Measurements from ENCODE around the gene ORC6. TPM values are rescaled to one million over a fixed set of nuclear protein-coding genes. Genes with fewer than 3 reads are reported as not detected.

ORC6 gene
- total RNA-seq, 2 donors from 2014 or later: 4.9 TPM; not detected in 1

DNA sequence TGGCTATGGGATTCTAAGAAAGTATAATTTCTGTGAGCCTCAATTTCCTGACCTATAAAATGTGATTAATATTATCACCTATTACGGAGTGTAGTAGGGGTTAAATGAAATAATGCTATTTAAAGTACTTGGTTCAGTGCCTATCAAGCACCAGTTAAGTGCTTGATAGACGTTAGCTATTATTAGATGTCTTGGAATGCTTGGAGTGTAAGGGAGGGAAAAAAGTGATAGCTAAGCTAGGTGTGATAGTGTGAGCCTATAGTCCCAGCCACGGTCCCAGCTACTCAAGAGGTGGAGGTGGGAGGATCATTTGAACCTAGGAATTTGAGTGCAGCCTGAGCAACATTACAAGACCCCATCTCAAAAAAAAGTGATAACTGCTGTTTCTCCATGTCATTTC, 7.5 kb downstream of the ORC6 start:
- Histone ChIP-seq H3K36me3 (replicated peaks in 1 of 2; ENCODE audit: insufficient read depth in 1 of 2, low read depth in 2 of 2) (no peaks in the 10 kb centered on the region), H3K27me3 (no peaks in the 10 kb centered on the region), H3K4me3 (no peak overlapping the region), H3K27ac (no peak overlapping the region), H3K9me3 (no peaks in the 10 kb centered on the region), H3K4me1 (no peaks in the 10 kb centered on the region)
- DNase-seq (no peak), ATAC-seq (no peak)
- 33 to 52% methylated on average over 3 of the region's 3 CpGs for WGBS, 2 donors
- intact Hi-C loops (cut with DNase I): no loop called here
- TF ChIP-seq, protein P1, sequence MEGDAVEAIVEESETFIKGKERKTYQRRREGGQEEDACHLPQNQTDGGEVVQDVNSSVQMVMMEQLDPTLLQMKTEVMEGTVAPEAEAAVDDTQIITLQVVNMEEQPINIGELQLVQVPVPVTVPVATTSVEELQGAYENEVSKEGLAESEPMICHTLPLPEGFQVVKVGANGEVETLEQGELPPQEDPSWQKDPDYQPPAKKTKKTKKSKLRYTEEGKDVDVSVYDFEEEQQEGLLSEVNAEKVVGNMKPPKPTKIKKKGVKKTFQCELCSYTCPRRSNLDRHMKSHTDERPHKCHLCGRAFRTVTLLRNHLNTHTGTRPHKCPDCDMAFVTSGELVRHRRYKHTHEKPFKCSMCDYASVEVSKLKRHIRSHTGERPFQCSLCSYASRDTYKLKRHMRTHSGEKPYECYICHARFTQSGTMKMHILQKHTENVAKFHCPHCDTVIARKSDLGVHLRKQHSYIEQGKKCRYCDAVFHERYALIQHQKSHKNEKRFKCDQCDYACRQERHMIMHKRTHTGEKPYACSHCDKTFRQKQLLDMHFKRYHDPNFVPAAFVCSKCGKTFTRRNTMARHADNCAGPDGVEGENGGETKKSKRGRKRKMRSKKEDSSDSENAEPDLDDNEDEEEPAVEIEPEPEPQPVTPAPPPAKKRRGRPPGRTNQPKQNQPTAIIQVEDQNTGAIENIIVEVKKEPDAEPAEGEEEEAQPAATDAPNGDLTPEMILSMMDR (IDR thresholded peaks at IDR 0.05): no peak
- no peak for TF ChIP-seq POLR2A (IDR thresholded peaks at IDR 0.05)

GRCh38 chr16:46700048-46700447, 10.6 kb downstream of the ORC6 start:
- TF ChIP-seq, protein P1 (IDR thresholded peaks at IDR 0.05): no peak
- no peak for TF ChIP-seq POLR2A (IDR thresholded peaks at IDR 0.05)
- Histone ChIP-seq H3K4me1 (no peaks in the 10 kb centered on the region), H3K36me3 (replicated peaks in 1 of 2; ENCODE audit: insufficient read depth in 1 of 2, low read depth in 2 of 2) (no peaks in the 10 kb centered on the region), H3K27ac (no peak overlapping the region), H3K27me3 (no peaks in the 10 kb centered on the region), H3K9me3 (no peaks in the 10 kb centered on the region), H3K4me3 (no peak overlapping the region)
- no peak for DNase-seq
- intact Hi-C loops (cut with DNase I): no loop called here
- ATAC-seq: no peak
- 89 to 98% methylated on average over 3 of the region's 3 CpGs for WGBS, 2 donors

GRCh38 chr16:46701615-46702014, 12.2 kb downstream of the ORC6 start:
- Histone ChIP-seq H3K4me1 (no peaks in the 10 kb centered on the region), H3K4me3 (no peak overlapping the region), H3K9me3 (no peaks in the 10 kb centered on the region), H3K27ac (no peak overlapping the region), H3K27me3 (no peaks in the 10 kb centered on the region), H3K36me3 (replicated peaks in 1 of 2; ENCODE audit: insufficient read depth in 1 of 2, low read depth in 2 of 2) (no peaks in the 10 kb centered on the region)
- ATAC-seq (no peak), DNase-seq (no peak)
- TF ChIP-seq, protein P1 (IDR thresholded peaks at IDR 0.05): no peak
- no peak for TF ChIP-seq POLR2A (IDR thresholded peaks at IDR 0.05)
- WGBS, 2 donors: 81 to 90% methylated on average over 4 of the region's 4 CpGs
- intact Hi-C loops (cut with DNase I): no loop called here

DNA sequence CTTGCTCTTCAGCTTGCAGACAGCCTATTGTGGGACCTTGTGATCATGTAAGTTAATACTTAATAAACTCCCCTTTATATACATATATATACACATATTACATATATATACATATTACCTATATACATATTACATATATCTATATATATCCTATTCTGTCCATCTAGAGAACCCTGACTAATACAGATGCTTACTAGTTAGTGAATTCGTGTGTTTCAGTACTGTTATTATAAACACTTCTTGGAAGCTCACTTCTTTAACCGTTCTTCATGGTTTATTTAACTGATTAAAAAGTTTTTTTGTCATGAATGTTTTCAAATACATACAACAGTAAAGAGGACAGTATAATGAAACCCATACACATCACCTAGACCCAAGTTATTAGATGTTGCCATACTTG, 12.6 kb downstream of the ORC6 start:
- intact Hi-C loops (cut with DNase I): no loop called here
- no peak for TF ChIP-seq POLR2A (IDR thresholded peaks at IDR 0.05)
- TF ChIP-seq, protein P1 (IDR thresholded peaks at IDR 0.05): no peak

DNA sequence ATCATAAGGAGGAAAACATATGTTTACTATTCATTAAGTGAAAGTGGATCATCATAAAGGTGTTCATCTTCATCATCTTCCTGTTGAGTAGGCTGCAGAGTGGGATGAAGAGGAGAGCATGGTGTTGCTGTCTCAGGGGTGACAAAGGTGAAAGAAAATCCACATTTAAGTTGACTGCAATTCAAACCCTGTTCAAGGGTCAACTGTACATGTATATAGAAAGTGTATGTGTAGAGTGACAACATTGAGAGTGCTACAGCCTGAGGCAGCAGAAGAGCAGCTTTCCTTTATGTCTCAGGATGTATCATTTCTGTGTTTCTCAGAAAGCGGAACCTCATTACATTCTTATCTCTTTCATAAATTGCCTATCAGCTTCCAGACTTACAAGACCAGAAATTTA, 17.2 kb downstream of the ORC6 start:
- WGBS, 2 donors: 0% methylated on average over 1 of the region's 1 CpG
- ATAC-seq (no peak), DNase-seq (no peak)
- TF ChIP-seq, protein P1 (IDR thresholded peaks at IDR 0.05): no peak
- TF ChIP-seq POLR2A (IDR thresholded peaks at IDR 0.05): no peak
- no peaks in the 10 kb centered on the region for H3K36me3 ChIP-seq (replicated peaks in 1 of 2; ENCODE audit: insufficient read depth in 1 of 2, low read depth in 2 of 2)
- no peak overlapping the region for H3K27ac ChIP-seq
- no peak overlapping the region for H3K4me3 ChIP-seq
- intact Hi-C loops (cut with DNase I): no loop called here
- no peaks in the 10 kb centered on the region for H3K27me3 ChIP-seq
- H3K9me3 ChIP-seq: no peaks in the 10 kb centered on the region
- no peaks in the 10 kb centered on the region for H3K4me1 ChIP-seq

More for the DNA sequence above, 12.6 kb downstream of the ORC6 start:
- no peaks in the 10 kb centered on the region for H3K4me1 ChIP-seq
- no peak overlapping the region for H3K27ac ChIP-seq
- H3K27me3 ChIP-seq: no peaks in the 10 kb centered on the region
- no peak for DNase-seq
- no peak for ATAC-seq
- WGBS, 2 donors: 86 to 91% methylated on average over 2 of the region's 2 CpGs
- no peaks in the 10 kb centered on the region for H3K36me3 ChIP-seq (replicated peaks in 1 of 2; ENCODE audit: insufficient read depth in 1 of 2, low read depth in 2 of 2)
- no peaks in the 10 kb centered on the region for H3K9me3 ChIP-seq
- H3K4me3 ChIP-seq: no peak overlapping the region

Measured in body of pancreas (tissue), 4 donors.